ENCODE measurements around the gene PI4K2A. TPM values are rescaled to one million over a fixed set of nuclear protein-coding genes. Genes with fewer than 3 reads are reported as not detected.

The PI4K2A gene
- total RNA-seq = 10 to 100 TPM; 16.2 to 22.8 TPM

- Mint-ChIP-seq H3K4me1 (ENCODE audit: low read depth in 2 of 2) (peaks cover 23 to 25% of the 10 kb centered on the region in 2 donors), H3K27ac (peak within 1 kb of the TSS; percentile 72 to 90), H3K9me3 (no peaks in the 10 kb centered on the region), H3K36me3 (no peaks in the 10 kb centered on the region), H3K4me3 (peak within 1 kb of the TSS; percentile 96), H3K27me3 (no peaks in the 10 kb centered on the region)
- ATAC-seq = peak; percentile 99 to 100
- DNase-seq (ENCODE audit: low spot score) = peak; percentile 99
These were observed at the start of gene PI4K2A for GRCh38 chr10:97640174-97640867. TSS of gene PI4K2A (plus strand) at chr10:97640671. CDS start at chr10:97640743, 72 bp downstream.

- H3K27ac Mint-ChIP-seq = peak overlapping the region; percentile 23 to 40
- H3K27me3 Mint-ChIP-seq = peaks cover 0 to 4% of the 10 kb centered on the region in 2 donors
- no peak for ATAC-seq
- H3K4me1 Mint-ChIP-seq (ENCODE audit: low read depth in 2 of 2) = peaks cover 18 to 19% of the 10 kb centered on the region in 2 donors
- peak; percentile 37 for DNase-seq (ENCODE audit: low spot score)
- peak overlapping the region; percentile 34 for H3K4me3 Mint-ChIP-seq
- no peaks in the 10 kb centered on the region for H3K9me3 Mint-ChIP-seq
- no peaks in the 10 kb centered on the region for H3K36me3 Mint-ChIP-seq
These were observed 49.5 kb upstream of the PI4K2A start for GRCh38 chr10:97590748-97591495.

- H3K36me3 Mint-ChIP-seq = no peaks in the 10 kb centered on the region
- peaks cover 0 to 4% of the 10 kb centered on the region in 2 donors for H3K27me3 Mint-ChIP-seq
- ATAC-seq = no peak
- H3K4me3 Mint-ChIP-seq = no peak overlapping the region
- no peak for DNase-seq (ENCODE audit: low spot score)
- H3K9me3 Mint-ChIP-seq = no peaks in the 10 kb centered on the region
- no peak overlapping the region for H3K27ac Mint-ChIP-seq
- H3K4me1 Mint-ChIP-seq (ENCODE audit: low read depth in 2 of 2) = peaks cover 18 to 19% of the 10 kb centered on the region in 2 donors
These were observed 47.0 kb upstream of the PI4K2A start for GRCh38 chr10:97593421-97593820.

- H3K36me3 Mint-ChIP-seq = no peaks in the 10 kb centered on the region
- no peak overlapping the region for H3K4me3 Mint-ChIP-seq
- peaks cover 2 to 4% of the 10 kb centered on the region in 2 donors for H3K4me1 Mint-ChIP-seq (ENCODE audit: low read depth in 2 of 2)
- peak; percentile 15 for DNase-seq (ENCODE audit: low spot score)
- ATAC-seq = peak in 1 of 2 donors; percentile 43
- no peak overlapping the region for H3K27ac Mint-ChIP-seq
- H3K27me3 Mint-ChIP-seq = no peaks in the 10 kb centered on the region
- no peaks in the 10 kb centered on the region for H3K9me3 Mint-ChIP-seq
These were observed 44.1 kb upstream of the PI4K2A start for GRCh38 chr10:97596101-97597082.

- H3K9me3 Mint-ChIP-seq = no peaks in the 10 kb centered on the region
- no peaks in the 10 kb centered on the region for H3K4me1 Mint-ChIP-seq (ENCODE audit: low read depth in 2 of 2)
- no peak overlapping the region for H3K27ac Mint-ChIP-seq
- no peaks in the 10 kb centered on the region for H3K36me3 Mint-ChIP-seq
- no peak overlapping the region for H3K4me3 Mint-ChIP-seq
- H3K27me3 Mint-ChIP-seq = no peaks in the 10 kb centered on the region
- DNase-seq (ENCODE audit: low spot score) (no peak), ATAC-seq (no peak)
These were observed 42.7 kb upstream of the PI4K2A start for GRCh38 chr10:97597778-97598177.

- DNase-seq (ENCODE audit: low spot score) (peak; percentile 41), ATAC-seq (peak in 1 of 2 donors; percentile 17)
- H3K27ac Mint-ChIP-seq = no peak overlapping the region
- H3K4me3 Mint-ChIP-seq = no peak overlapping the region
- H3K9me3 Mint-ChIP-seq = no peaks in the 10 kb centered on the region
- H3K4me1 Mint-ChIP-seq (ENCODE audit: low read depth in 2 of 2) = no peaks in the 10 kb centered on the region
- no peaks in the 10 kb centered on the region for H3K36me3 Mint-ChIP-seq
- H3K27me3 Mint-ChIP-seq = no peaks in the 10 kb centered on the region
These were observed 41.8 kb upstream of the PI4K2A start for GRCh38 chr10:97598407-97599271.

GRCh38 chr10:97599272-97599619, 41.2 kb upstream of the PI4K2A start:
- H3K36me3 Mint-ChIP-seq = no peaks in the 10 kb centered on the region
- no peaks in the 10 kb centered on the region for H3K4me1 Mint-ChIP-seq (ENCODE audit: low read depth in 2 of 2)
- no peaks in the 10 kb centered on the region for H3K9me3 Mint-ChIP-seq
- H3K27ac Mint-ChIP-seq = no peak overlapping the region
- ATAC-seq = no peak
- H3K27me3 Mint-ChIP-seq = no peaks in the 10 kb centered on the region
- H3K4me3 Mint-ChIP-seq = no peak overlapping the region
- DNase-seq (ENCODE audit: low spot score) = peak; percentile 41

GRCh38 chr10:97600616-97601015, 39.9 kb upstream of the PI4K2A start:
- Mint-ChIP-seq H3K27ac (no peak overlapping the region), H3K36me3 (no peaks in the 10 kb centered on the region)
- DNase-seq (ENCODE audit: low spot score) = no peak

GRCh38 chr10:97601268-97602215, 38.9 kb upstream of the PI4K2A start:
- H3K4me3 Mint-ChIP-seq = no peak overlapping the region
- H3K27me3 Mint-ChIP-seq = no peaks in the 10 kb centered on the region
- H3K4me1 Mint-ChIP-seq (ENCODE audit: low read depth in 2 of 2) = no peaks in the 10 kb centered on the region
- H3K36me3 Mint-ChIP-seq = no peaks in the 10 kb centered on the region
- no peak overlapping the region for H3K27ac Mint-ChIP-seq
- no peak for DNase-seq (ENCODE audit: low spot score)
- no peaks in the 10 kb centered on the region for H3K9me3 Mint-ChIP-seq
- ATAC-seq = no peak

More at GRCh38 chr10:97600616-97601015, 39.9 kb upstream of the PI4K2A start:
- no peak overlapping the region for H3K4me3 Mint-ChIP-seq
- no peak for ATAC-seq
- H3K9me3 Mint-ChIP-seq = no peaks in the 10 kb centered on the region
- no peaks in the 10 kb centered on the region for H3K4me1 Mint-ChIP-seq (ENCODE audit: low read depth in 2 of 2)
- H3K27me3 Mint-ChIP-seq = no peaks in the 10 kb centered on the region

- DNase-seq (ENCODE audit: low spot score) = no peak
- Mint-ChIP-seq H3K9me3 (no peaks in the 10 kb centered on the region), H3K4me1 (ENCODE audit: low read depth in 2 of 2) (no peaks in the 10 kb centered on the region), H3K36me3 (no peaks in the 10 kb centered on the region), H3K27me3 (no peaks in the 10 kb centered on the region), H3K27ac (no peak overlapping the region), H3K4me3 (no peak overlapping the region)
- no peak for ATAC-seq
These were observed 33.3 kb upstream of the PI4K2A start for GRCh38 chr10:97607095-97607636.

- ATAC-seq (no peak), DNase-seq (ENCODE audit: low spot score) (no peak)
- no peaks in the 10 kb centered on the region for H3K9me3 Mint-ChIP-seq
- H3K27ac Mint-ChIP-seq = no peak overlapping the region
- H3K27me3 Mint-ChIP-seq = no peaks in the 10 kb centered on the region
- H3K4me1 Mint-ChIP-seq (ENCODE audit: low read depth in 2 of 2) = no peaks in the 10 kb centered on the region
- no peak overlapping the region for H3K4me3 Mint-ChIP-seq
- no peaks in the 10 kb centered on the region for H3K36me3 Mint-ChIP-seq
These were observed 31.4 kb upstream of the PI4K2A start for GRCh38 chr10:97608991-97609561.

GRCh38 chr10:97611473-97611872, 29.0 kb upstream of the PI4K2A start:
- DNase-seq (ENCODE audit: low spot score) (no peak), ATAC-seq (no peak)
- Mint-ChIP-seq H3K27ac (no peak overlapping the region), H3K9me3 (no peaks in the 10 kb centered on the region), H3K36me3 (no peaks in the 10 kb centered on the region), H3K4me1 (ENCODE audit: low read depth in 2 of 2) (no peaks in the 10 kb centered on the region), H3K4me3 (no peak overlapping the region), H3K27me3 (no peaks in the 10 kb centered on the region)

Data from natural killer cell treated with Interleukin-12 subunit alpha and Interleukin-12 subunit beta and Interleukin-15 and Interleukin-18, amount 100 ng/mL, for 72 hours (primary cell).